ENCODE data around the gene NCAPH2. TPM values are rescaled to one million over a fixed set of nuclear protein-coding genes. Genes with fewer than 3 reads are reported as not detected.

Gene NCAPH2
- 100 to 1,000 TPM; 136 to 181 TPM for total RNA-seq

DNA sequence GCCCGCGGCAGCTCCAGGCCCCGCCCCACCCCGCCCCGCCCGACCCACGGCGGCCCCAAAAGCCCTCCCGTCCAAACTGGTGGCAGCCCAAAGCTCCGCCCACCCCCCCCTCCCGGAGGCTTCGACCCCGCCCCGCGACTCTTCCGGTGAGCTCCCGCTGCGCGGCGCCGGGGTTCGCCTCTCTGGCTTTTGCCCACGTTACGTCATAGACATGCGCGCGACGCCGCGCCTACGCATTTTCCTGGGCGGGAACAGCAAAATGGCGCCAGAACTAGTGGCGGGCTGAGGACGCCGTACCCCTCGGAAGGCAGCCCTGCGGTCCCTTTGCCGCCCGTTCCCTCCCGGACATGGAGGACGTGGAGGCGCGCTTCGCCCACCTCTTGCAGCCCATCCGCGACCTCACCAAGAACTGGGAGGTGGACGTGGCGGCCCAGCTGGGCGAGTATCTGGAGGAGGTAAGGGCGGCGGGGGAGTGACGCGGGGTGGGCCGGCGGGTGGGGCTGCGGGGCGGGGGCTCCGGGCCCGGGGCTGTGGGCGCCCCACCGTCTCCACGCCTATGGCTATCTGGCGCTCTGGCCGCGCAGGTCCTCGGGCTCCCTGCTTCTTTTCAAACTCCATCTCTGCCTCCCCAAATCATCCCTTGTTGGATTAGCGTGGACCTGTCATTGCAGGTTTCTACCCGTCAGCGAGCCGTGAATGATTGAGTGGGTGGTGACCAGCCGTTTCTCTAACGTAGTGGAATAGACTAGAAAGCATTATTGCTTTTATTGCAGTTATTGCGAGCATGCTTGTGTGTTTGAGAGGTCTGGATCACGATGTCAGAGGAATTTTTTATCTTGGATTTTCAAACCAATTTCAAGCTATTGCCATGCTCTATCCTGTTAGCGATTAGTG lies at the start of gene NCAPH2:
Gene NCAPH2 (plus strand): TSS at position 234 of the 894 bp plus-strand sequence. CDS start 114 bp downstream, at position 348.
- H3K36me3 Mint-ChIP-seq, result peaks cover 4% of the 10 kb centered on the region
- no peaks in the 10 kb centered on the region for H3K27me3 Mint-ChIP-seq
- H3K4me3 Mint-ChIP-seq, result peak within 1 kb of the TSS; percentile 98
- peak within 1 kb of the TSS; percentile 93 for H3K27ac Mint-ChIP-seq
- DNase-seq (peak; percentile 98), ATAC-seq (peak; percentile 74)
- CTCF ChIA-PET, result interaction anchor here (0.6 to 5.8 kb wide), 19 partner anchors 11 to 396 kb away, joined by 3 to 79 read pairs (median 4); partner anchors contain the start of genes ARSA, SCO2 and SYCE3
- H3K9me3 Mint-ChIP-seq (ENCODE audit: low read depth), result no peaks in the 10 kb centered on the region
- peaks cover 37% of the 10 kb centered on the region for H3K4me1 Mint-ChIP-seq

DNA sequence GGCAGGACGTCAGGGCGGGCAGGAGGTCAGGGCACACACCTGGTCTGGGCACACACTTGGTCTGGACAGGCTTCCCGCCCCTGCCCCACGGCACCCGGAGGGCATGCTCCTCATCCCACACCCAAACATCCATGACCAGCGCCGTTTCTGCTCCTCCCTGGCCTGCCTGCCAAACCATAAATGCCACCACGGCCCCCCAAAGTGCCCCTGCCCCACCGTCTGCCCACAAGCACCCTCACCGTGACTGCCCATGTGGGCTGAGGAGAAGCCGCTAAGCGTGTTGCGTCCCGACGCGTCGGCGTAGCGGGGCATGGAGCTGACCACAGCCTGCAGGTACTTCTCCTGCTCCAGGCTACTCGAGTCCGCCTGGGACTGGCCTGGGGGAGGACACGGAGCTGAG lies 49.0 kb upstream of the NCAPH2 start:
- peaks cover 2% of the 10 kb centered on the region for H3K4me1 Mint-ChIP-seq
- no peak overlapping the region for H3K27ac Mint-ChIP-seq
- H3K9me3 Mint-ChIP-seq (ENCODE audit: low read depth), result no peaks in the 10 kb centered on the region
- CTCF ChIA-PET, result interaction anchor here (1.6 to 2.5 kb wide), 3 partner anchors 9 to 39 kb away, joined by 4 to 10 read pairs (median 5); no protein-coding TSS in a partner anchor
- DNase-seq (no peak), ATAC-seq (no peak)
- no peak overlapping the region for H3K4me3 Mint-ChIP-seq
- H3K27me3 Mint-ChIP-seq, result no peaks in the 10 kb centered on the region
- peaks cover 27% of the 10 kb centered on the region for H3K36me3 Mint-ChIP-seq

DNA sequence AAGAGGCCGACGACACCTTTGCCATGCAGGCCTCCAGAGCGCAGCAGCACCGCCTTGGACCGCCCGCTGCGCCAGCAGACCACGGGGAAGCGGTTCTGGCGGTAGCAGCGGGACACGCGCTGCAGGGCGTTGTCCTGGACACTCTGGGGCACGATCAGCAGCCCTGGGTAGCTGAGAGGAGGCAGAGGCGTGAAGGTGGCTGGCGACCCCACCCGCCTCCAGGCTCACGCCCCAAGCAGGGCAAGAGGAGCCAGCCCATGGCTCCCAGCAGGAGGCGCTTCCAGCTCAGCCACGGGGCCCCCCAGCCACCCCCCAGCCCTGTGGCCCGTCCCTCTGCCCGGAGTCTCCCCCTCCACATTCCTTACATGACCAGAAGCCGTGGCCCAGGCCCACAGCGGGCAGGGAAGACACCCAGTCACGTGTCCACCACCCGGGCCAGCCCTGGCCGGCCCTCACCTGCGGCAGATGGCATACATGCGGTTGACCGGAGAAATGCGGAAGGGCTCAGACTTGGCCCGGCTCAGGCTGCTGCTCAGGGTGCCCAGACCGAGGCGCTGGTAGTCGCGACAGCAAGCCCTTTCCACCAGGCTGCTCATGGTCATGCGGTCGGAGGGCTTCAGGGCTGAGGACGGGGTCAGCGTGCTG lies 48.4 kb upstream of the NCAPH2 start:
- no peak for ATAC-seq
- Mint-ChIP-seq H3K27ac (no peak overlapping the region), H3K4me3 (no peak overlapping the region), H3K9me3 (ENCODE audit: low read depth) (no peaks in the 10 kb centered on the region), H3K36me3 (peaks cover 31% of the 10 kb centered on the region), H3K27me3 (no peaks in the 10 kb centered on the region), H3K4me1 (peaks cover 4% of the 10 kb centered on the region)
- DNase-seq, result no peak
- CTCF ChIA-PET, result interaction anchor here (0.8 to 2.2 kb wide), 4 partner anchors 9 to 39 kb away, joined by 3 to 5 read pairs (median 4); no protein-coding TSS in a partner anchor

DNA sequence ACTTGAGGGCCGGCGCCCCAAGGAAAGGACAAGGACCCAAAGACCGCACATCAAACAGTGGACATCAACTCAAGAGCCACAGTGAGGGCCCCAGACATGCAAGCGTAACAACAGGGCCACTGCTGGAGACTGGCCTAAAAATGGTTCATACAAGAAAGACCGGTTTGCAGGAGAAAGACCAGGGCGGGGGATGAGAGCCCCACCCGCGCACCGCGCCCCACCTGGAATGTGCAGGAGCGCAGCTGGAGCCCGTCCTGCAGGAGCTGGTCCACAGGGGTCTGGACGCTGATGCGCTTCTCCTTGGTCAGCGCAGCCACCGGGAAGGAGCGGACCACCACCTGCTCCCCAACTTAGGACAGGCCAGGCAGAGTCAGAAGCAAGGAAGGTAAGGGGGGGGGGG lies 47.1 kb upstream of the NCAPH2 start:
- ATAC-seq, result no peak
- Mint-ChIP-seq H3K9me3 (ENCODE audit: low read depth) (no peaks in the 10 kb centered on the region), H3K27me3 (no peaks in the 10 kb centered on the region), H3K4me1 (peaks cover 4% of the 10 kb centered on the region), H3K27ac (no peak overlapping the region), H3K36me3 (peaks cover 30% of the 10 kb centered on the region), H3K4me3 (no peak overlapping the region)
- no peak for DNase-seq
- CTCF ChIA-PET, result interaction anchor here (2.2 kb wide), 1 partner anchor 37 kb away, joined by 4 read pairs; no protein-coding TSS in a partner anchor

DNA sequence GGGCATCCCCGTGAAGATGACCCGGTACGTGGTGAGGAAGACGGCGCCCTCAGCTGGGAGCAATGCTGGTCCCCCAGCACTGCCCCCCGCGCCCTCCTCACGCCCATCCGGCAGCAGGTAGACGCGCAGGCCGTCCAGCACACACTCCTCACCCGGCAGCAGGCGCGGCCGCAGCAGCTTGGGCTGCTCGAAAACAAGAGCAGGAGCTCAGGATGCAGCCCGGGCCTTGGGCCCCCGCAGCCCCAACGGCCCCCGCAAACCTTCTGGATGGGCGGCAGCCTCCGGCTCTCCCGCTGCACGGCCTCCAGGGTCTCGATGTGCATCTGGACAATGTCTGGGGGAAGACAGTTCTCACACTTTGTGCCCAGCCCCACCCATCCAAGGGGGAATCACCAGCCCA lies 46.5 kb upstream of the NCAPH2 start:
- Mint-ChIP-seq H3K4me1 (peaks cover 7% of the 10 kb centered on the region), H3K36me3 (peaks cover 36% of the 10 kb centered on the region), H3K27ac (no peak overlapping the region), H3K9me3 (ENCODE audit: low read depth) (no peaks in the 10 kb centered on the region), H3K27me3 (no peaks in the 10 kb centered on the region), H3K4me3 (no peak overlapping the region)
- DNase-seq, result no peak
- ATAC-seq, result no peak
- CTCF ChIA-PET, result no interaction called here

DNA sequence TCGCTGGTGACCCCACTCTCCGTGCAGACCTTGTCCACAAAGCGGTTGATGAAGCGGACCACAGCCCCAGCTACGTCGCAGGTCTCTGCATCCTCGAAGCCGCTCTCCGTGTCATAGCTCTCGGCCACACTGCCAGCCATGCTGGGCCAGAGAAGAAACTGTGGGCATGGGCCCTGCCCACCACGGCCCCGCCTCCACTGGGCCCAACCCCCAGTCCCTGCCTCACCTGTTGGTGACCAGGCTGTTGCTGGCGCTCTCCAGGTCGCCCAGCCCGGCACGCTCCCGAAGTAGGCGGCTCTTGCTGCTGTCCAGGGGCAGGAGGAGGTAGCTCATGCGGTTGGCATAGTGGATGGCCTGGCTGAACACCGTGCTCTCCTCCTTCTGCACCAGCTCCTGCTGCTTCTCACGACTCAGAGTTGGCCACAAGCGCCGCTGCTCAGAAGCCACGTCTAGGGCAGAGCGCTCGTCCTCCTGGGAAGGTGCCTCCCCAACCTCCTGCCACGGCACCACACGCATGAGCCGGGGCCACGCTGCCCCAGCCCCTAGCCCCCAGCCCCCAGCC lies 46.0 kb upstream of the NCAPH2 start:
- H3K9me3 Mint-ChIP-seq (ENCODE audit: low read depth), result no peaks in the 10 kb centered on the region

DNA sequence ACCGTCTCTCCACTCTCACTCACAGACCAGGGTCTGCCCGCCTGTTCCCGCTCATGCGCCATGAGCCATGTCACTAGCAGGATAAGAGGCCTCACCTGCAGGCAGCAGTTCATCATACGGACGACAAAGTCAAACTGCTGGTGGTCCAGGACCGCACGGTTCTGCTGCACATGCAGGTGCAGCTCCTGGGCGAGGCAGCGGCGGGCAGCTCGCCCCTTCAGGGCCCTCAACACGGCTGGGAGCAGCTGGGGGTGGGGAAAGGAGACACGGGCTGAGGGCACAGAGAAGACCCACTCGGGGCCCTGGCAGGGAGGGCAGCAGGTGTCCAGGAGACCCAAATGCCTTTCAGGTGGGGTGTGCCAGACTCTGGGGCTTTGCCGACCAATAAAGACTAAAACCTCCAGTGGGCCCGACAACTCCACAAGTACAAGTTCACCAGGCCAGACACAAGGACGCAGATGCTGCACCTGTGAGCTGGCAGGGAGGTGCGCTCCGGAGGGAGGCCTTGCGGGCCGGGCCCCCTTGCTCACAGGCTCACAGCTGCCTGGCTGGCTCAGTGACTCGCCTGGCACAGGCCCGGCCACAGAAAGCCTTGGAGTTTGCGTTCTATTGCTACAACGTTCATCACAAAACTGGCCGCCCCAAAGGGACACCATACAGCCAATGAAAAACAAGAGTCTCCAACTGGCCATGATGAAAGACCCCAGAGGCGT lies 44.7 kb upstream of the NCAPH2 start:
- Mint-ChIP-seq H3K27ac (no peak overlapping the region), H3K4me3 (no peak overlapping the region), H3K36me3 (peaks cover 34% of the 10 kb centered on the region), H3K9me3 (ENCODE audit: low read depth) (no peaks in the 10 kb centered on the region), H3K4me1 (peaks cover 21% of the 10 kb centered on the region), H3K27me3 (no peaks in the 10 kb centered on the region)
- no peak for ATAC-seq
- CTCF ChIA-PET, result interaction anchor here (0.7 to 1.5 kb wide), 3 partner anchors 9 to 34 kb away, joined by 3 to 6 read pairs (median 3); no protein-coding TSS in a partner anchor
- no peak for DNase-seq

More for the DNA sequence above, 46.0 kb upstream of the NCAPH2 start:
- Mint-ChIP-seq H3K4me3 (no peak overlapping the region), H3K27me3 (no peaks in the 10 kb centered on the region), H3K36me3 (peaks cover 37% of the 10 kb centered on the region), H3K27ac (no peak overlapping the region), H3K4me1 (peaks cover 11% of the 10 kb centered on the region)
- no peak for ATAC-seq
- no peak for DNase-seq
- CTCF ChIA-PET, result no interaction called here

DNA sequence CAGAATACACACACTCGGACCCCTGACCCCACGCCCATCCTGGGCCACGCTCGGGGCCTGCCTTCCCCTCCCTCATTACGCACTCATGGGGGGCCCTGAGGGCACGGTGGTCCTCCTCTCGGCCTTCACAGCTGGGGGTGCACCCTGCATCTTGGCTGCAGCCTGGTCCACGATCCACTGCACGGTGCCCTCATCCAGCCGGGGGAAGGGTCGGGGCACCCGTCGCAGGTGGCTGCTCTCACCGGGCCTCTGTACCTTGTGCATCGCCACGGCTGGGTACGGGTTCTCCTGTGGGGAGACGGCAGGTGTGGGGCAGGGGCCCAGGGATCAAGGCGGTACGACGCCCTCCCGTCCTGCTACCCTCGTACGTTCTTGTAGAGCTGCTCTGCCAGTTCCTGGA lies 43.6 kb upstream of the NCAPH2 start:
- CTCF ChIA-PET, result interaction anchor here (1.5 kb wide), 1 partner anchor 33 kb away, joined by 6 read pairs; no protein-coding TSS in a partner anchor
- no peak overlapping the region for H3K27ac Mint-ChIP-seq
- H3K4me3 Mint-ChIP-seq, result no peak overlapping the region
- H3K4me1 Mint-ChIP-seq, result peaks cover 31% of the 10 kb centered on the region
- H3K36me3 Mint-ChIP-seq, result peaks cover 32% of the 10 kb centered on the region
- no peaks in the 10 kb centered on the region for H3K27me3 Mint-ChIP-seq
- DNase-seq, result no peak
- H3K9me3 Mint-ChIP-seq (ENCODE audit: low read depth), result no peaks in the 10 kb centered on the region
- ATAC-seq, result no peak

DNA sequence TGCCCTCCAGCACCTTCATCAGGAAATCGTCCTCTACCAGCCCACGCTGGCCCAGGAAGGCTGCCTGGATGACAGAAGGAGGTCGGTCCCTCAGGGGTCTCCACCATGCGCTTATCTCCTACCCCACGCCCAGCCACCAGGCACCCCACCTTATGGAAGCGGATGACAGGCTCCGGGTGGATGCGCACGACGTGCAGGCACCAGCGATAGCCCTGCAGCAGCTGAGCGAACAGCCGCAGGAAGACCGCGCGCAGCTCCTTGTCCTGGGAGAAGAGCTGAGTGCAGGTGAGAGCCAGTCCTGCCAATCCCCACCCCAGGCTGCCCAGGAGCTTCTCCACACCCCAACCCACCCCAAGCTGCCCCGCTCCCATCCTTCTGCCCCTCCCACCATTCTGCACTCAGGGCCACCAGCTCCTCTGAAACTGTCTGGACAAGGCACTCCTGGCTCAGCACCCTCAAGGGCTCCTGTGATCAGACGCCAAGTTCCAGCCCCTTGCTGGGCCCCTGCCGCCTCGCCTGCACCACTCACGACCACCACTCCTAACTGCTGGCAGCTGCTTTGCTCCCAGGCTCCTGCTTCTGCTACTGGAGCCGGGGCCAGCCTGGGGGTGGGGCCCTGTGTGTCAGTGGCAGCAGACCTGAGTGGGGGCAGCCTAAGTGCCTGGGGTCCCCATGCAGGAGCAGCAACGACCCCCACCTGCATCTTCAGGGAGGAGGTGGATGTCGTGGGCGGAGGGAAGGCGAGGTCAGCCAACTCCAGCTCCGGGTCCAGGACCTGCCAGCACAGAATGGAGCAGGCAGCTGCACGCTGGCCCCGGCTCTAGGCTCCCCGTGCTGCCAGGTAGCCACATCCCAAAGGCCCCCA lies 42.7 kb upstream of the NCAPH2 start:
- ATAC-seq (no peak), DNase-seq (no peak)
- peaks cover 35% of the 10 kb centered on the region for H3K4me1 Mint-ChIP-seq
- H3K9me3 Mint-ChIP-seq (ENCODE audit: low read depth), result no peaks in the 10 kb centered on the region
- CTCF ChIA-PET, result interaction anchor here (0.7 kb wide), 2 partner anchors 43 to 57 kb away, joined by 3 read pairs; no protein-coding TSS in a partner anchor
- H3K27me3 Mint-ChIP-seq, result no peaks in the 10 kb centered on the region
- H3K27ac Mint-ChIP-seq, result no peak overlapping the region
- no peak overlapping the region for H3K4me3 Mint-ChIP-seq
- peaks cover 30% of the 10 kb centered on the region for H3K36me3 Mint-ChIP-seq

DNA sequence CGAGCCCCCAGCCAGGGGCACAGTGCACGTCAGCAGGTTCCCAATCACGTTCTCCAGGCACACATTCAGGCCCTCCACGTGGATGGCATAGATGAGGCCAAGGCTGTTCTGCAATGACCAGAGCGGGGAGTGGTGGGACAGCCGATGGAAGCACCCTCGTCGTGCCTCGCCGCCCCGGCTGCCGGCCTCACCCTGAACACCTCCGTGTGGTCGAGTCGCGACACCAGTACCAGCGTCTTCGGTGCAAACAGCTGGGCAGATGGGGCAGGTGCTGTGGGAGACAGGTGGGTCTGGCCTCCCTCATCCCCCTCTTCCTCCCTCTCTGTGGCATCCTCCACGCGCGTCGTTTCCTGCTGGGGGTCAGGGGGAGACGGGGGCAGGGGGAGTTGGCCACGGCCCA lies 40.7 kb upstream of the NCAPH2 start:
- Mint-ChIP-seq H3K27me3 (no peaks in the 10 kb centered on the region), H3K4me1 (peaks cover 56% of the 10 kb centered on the region), H3K36me3 (peaks cover 24% of the 10 kb centered on the region), H3K4me3 (no peak overlapping the region), H3K9me3 (ENCODE audit: low read depth) (no peaks in the 10 kb centered on the region), H3K27ac (no peak overlapping the region)
- ATAC-seq (no peak), DNase-seq (no peak)
- CTCF ChIA-PET, result interaction anchor here (0.6 to 1.3 kb wide), 3 partner anchors 11 to 31 kb away, joined by 3 read pairs; no protein-coding TSS in a partner anchor

DNA sequence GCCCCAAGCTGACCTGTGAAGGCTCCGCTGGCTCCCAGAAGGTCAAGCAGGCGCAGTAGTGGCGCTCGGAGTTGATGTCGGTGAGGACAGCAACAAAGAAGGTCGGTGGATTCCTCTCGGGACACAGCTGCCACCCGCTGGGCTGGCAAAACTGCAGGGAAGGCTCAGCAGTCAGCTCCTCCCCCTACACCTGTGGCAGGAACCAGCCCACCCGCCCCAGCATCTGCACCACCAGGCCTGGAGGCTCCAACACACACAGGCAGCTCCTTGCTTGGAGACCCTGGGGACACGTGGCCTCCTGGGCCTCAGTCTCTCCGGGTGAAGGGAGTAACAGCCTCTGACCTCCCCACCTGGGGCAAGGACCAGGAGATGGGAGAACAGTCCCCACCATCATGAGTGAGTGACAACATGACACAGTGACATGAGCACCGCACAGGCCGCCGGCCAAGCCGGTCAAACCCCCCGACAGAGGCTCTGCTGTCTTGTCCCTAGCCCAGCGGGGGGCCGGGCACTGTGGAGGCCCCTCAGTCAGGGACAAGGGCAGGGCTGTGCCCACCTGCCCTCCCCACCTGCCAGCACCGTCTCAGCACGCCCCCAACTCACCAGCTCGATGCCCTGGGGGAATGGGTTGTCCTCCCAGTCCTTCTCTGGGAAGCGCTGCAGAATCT lies 40.1 kb upstream of the NCAPH2 start:
- no peak for ATAC-seq
- peak overlapping the region; percentile 88 for H3K27ac Mint-ChIP-seq

More for the DNA sequence above, 40.1 kb upstream of the NCAPH2 start:
- no peaks in the 10 kb centered on the region for H3K9me3 Mint-ChIP-seq (ENCODE audit: low read depth)
- CTCF ChIA-PET, result interaction anchor here (0.6 to 4.0 kb wide), 7 partner anchors 9 to 154 kb away, joined by 3 to 20 read pairs (median 3); partner anchors contain the start of gene SCO2
- H3K27me3 Mint-ChIP-seq, result no peaks in the 10 kb centered on the region
- peaks cover 61% of the 10 kb centered on the region for H3K4me1 Mint-ChIP-seq
- peaks cover 25% of the 10 kb centered on the region for H3K36me3 Mint-ChIP-seq
- H3K4me3 Mint-ChIP-seq, result no peak overlapping the region
- no peak for DNase-seq

Data from activated CD8-positive, alpha-beta memory T cell treated with anti-CD3 and anti-CD28 coated beads, Interleukin-2, amount 10 ng/mL, durations not matched to agents 7 days and 5 days (primary cell).